Measurements from ENCODE around the gene PPP2R3A.

Gene PPP2R3A

DNA sequence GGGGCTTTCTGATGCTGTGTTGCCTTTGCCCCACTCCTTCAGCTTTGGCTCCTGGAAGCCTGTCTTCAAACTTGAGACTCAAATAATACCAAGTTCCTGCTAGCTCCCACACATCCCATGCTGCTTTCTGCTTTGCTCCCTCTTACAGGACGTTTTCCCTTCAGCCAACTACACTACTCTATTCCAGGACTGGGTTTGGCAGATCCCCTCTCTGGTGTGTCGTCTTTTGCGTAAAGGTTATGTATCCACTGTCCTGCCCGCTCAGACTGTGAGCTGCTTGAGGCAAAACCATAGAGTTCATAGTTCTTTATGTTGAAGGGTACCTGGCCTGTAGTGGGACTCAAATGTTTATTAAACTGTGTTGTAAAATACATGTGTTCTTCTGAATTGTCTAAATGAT is 25.4 kb downstream of the PPP2R3A start:
- no peak overlapping the region for H3K4me2 ChIP-seq (ENCODE audit: low read depth, low read length, poor library complexity, severe bottlenecking)
- H3K4me1 ChIP-seq (ENCODE audit: insufficient read depth, low read length, poor library complexity, severe bottlenecking), result peaks cover 9% of the 10 kb centered on the region
- no peak overlapping the region for H3K4me3 ChIP-seq (ENCODE audit: low read length, poor library complexity, severe bottlenecking)
- H3K9ac ChIP-seq (ENCODE audit: low read depth, low read length, poor library complexity, severe bottlenecking), result no peak overlapping the region
- TF ChIP-seq EZH2phosphoT487 (IDR thresholded peaks at IDR 0.05; ENCODE audit: borderline replicate concordance), result no peak
- TF ChIP-seq, protein P1, sequence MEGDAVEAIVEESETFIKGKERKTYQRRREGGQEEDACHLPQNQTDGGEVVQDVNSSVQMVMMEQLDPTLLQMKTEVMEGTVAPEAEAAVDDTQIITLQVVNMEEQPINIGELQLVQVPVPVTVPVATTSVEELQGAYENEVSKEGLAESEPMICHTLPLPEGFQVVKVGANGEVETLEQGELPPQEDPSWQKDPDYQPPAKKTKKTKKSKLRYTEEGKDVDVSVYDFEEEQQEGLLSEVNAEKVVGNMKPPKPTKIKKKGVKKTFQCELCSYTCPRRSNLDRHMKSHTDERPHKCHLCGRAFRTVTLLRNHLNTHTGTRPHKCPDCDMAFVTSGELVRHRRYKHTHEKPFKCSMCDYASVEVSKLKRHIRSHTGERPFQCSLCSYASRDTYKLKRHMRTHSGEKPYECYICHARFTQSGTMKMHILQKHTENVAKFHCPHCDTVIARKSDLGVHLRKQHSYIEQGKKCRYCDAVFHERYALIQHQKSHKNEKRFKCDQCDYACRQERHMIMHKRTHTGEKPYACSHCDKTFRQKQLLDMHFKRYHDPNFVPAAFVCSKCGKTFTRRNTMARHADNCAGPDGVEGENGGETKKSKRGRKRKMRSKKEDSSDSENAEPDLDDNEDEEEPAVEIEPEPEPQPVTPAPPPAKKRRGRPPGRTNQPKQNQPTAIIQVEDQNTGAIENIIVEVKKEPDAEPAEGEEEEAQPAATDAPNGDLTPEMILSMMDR (conservative IDR thresholded peaks at IDR 0.05; ENCODE audit: low read length), result no peak
- H3K27me3 ChIP-seq (ENCODE audit: insufficient read depth, low read length, poor library complexity, severe bottlenecking), result no peaks in the 10 kb centered on the region
- no peaks in the 10 kb centered on the region for H3F3A ChIP-seq (ENCODE audit: low read depth)
- no peaks in the 10 kb centered on the region for H3K9me2 ChIP-seq (replicated peaks; ENCODE audit: low read depth, low read length)
- no peak overlapping the region for H2AFZ ChIP-seq (ENCODE audit: low read length)
- no peaks in the 10 kb centered on the region for H3K79me2 ChIP-seq (ENCODE audit: insufficient read depth, low read length)
- no peaks in the 10 kb centered on the region for H3K9me3 ChIP-seq (ENCODE audit: insufficient read depth, low read depth, low read length)
- no peaks in the 10 kb centered on the region for H3K36me3 ChIP-seq (ENCODE audit: insufficient read depth, low read length)
- no peaks in the 10 kb centered on the region for H4K20me1 ChIP-seq (ENCODE audit: insufficient read depth, low read length, poor library complexity, severe bottlenecking)

GRCh38 chr3:135991621-135992020 is 26.1 kb downstream of the PPP2R3A start:
- no peaks in the 10 kb centered on the region for H3F3A ChIP-seq (ENCODE audit: low read depth)
- no peak overlapping the region for H3K9ac ChIP-seq (ENCODE audit: low read depth, low read length, poor library complexity, severe bottlenecking)
- no peaks in the 10 kb centered on the region for H3K27me3 ChIP-seq (ENCODE audit: insufficient read depth, low read length, poor library complexity, severe bottlenecking)
- no peaks in the 10 kb centered on the region for H3K36me3 ChIP-seq (ENCODE audit: insufficient read depth, low read length)
- no peaks in the 10 kb centered on the region for H3K9me3 ChIP-seq (ENCODE audit: insufficient read depth, low read depth, low read length)
- no peak for TF ChIP-seq EZH2phosphoT487 (IDR thresholded peaks at IDR 0.05; ENCODE audit: borderline replicate concordance)
- TF ChIP-seq, protein P1 (conservative IDR thresholded peaks at IDR 0.05; ENCODE audit: low read length), result no peak
- H2AFZ ChIP-seq (ENCODE audit: low read length), result no peak overlapping the region
- no peak overlapping the region for H3K4me2 ChIP-seq (ENCODE audit: low read depth, low read length, poor library complexity, severe bottlenecking)
- no peaks in the 10 kb centered on the region for H3K9me2 ChIP-seq (replicated peaks; ENCODE audit: low read depth, low read length)
- peaks cover 9% of the 10 kb centered on the region for H3K4me1 ChIP-seq (ENCODE audit: insufficient read depth, low read length, poor library complexity, severe bottlenecking)
- H4K20me1 ChIP-seq (ENCODE audit: insufficient read depth, low read length, poor library complexity, severe bottlenecking), result no peaks in the 10 kb centered on the region
- no peaks in the 10 kb centered on the region for H3K79me2 ChIP-seq (ENCODE audit: insufficient read depth, low read length)
- H3K4me3 ChIP-seq (ENCODE audit: low read length, poor library complexity, severe bottlenecking), result no peak overlapping the region

DNA sequence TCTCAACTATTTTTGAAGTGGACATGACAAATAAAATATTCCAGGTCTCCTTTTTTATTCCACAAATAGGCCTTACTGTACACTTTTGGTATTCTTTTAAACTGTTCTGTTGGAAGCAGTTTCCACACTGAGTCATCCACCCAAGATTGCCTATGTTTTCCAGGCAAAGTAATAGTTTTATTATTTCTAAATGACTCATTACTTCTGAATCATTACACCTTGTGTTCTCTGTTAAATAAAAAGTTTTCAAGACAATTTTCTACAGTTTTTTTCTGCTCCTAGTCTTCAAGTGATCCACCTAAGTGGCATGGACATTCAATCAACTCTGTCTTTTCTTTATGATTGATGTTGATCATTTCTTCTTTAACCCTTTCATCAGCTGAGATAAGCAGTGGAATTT is 26.5 kb downstream of the PPP2R3A start:
- no peak overlapping the region for H2AFZ ChIP-seq (ENCODE audit: low read length)
- no peaks in the 10 kb centered on the region for H3K27me3 ChIP-seq (ENCODE audit: insufficient read depth, low read length, poor library complexity, severe bottlenecking)
- peaks cover 9% of the 10 kb centered on the region for H3K4me1 ChIP-seq (ENCODE audit: insufficient read depth, low read length, poor library complexity, severe bottlenecking)
- no peak overlapping the region for H3K4me2 ChIP-seq (ENCODE audit: low read depth, low read length, poor library complexity, severe bottlenecking)
- H3K4me3 ChIP-seq (ENCODE audit: low read length, poor library complexity, severe bottlenecking), result no peak overlapping the region
- no peaks in the 10 kb centered on the region for H3K9me3 ChIP-seq (ENCODE audit: insufficient read depth, low read depth, low read length)
- H3K36me3 ChIP-seq (ENCODE audit: insufficient read depth, low read length), result no peaks in the 10 kb centered on the region
- no peak for TF ChIP-seq EZH2phosphoT487 (IDR thresholded peaks at IDR 0.05; ENCODE audit: borderline replicate concordance)
- TF ChIP-seq, protein P1 (conservative IDR thresholded peaks at IDR 0.05; ENCODE audit: low read length), result no peak
- no peaks in the 10 kb centered on the region for H3F3A ChIP-seq (ENCODE audit: low read depth)
- no peaks in the 10 kb centered on the region for H4K20me1 ChIP-seq (ENCODE audit: insufficient read depth, low read length, poor library complexity, severe bottlenecking)
- H3K79me2 ChIP-seq (ENCODE audit: insufficient read depth, low read length), result no peaks in the 10 kb centered on the region
- H3K9ac ChIP-seq (ENCODE audit: low read depth, low read length, poor library complexity, severe bottlenecking), result no peak overlapping the region
- no peaks in the 10 kb centered on the region for H3K9me2 ChIP-seq (replicated peaks; ENCODE audit: low read depth, low read length)

Measured in Loucy (cell line).